GM19397 (cell line): ENCODE data around the gene DTD2.

Source experiments
- ATAC-seq: cut with Tn5 transposase; IDR thresholded peaks from one replicate; pipeline ENCODE4 v1.9.1; 2021; ENCODE audit warnings: mild to moderate bottlenecking, moderate library complexity; ENCODE audit not compliant: unreplicated experiment

DTD2 gene

DNA sequence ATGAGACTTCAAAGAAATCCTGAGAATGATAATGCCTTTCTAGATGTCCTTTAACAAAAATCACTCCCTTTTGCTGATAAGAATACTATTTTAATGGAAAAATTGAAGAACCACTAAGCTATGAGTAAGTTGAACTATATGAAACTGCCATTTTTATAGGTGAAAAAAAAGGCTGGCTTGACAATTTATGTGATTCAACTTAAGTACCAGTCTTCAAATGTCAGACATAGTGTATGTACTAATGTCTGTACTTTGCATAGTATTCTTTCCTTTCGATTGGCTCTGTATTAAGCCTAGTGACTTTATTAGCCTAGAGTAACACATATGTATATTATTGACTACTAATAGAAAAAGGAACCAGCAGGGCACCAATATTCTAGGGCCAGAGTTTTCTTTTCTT lies 48.9 kb downstream of the DTD2 start:
- ATAC-seq: no peak

DNA sequence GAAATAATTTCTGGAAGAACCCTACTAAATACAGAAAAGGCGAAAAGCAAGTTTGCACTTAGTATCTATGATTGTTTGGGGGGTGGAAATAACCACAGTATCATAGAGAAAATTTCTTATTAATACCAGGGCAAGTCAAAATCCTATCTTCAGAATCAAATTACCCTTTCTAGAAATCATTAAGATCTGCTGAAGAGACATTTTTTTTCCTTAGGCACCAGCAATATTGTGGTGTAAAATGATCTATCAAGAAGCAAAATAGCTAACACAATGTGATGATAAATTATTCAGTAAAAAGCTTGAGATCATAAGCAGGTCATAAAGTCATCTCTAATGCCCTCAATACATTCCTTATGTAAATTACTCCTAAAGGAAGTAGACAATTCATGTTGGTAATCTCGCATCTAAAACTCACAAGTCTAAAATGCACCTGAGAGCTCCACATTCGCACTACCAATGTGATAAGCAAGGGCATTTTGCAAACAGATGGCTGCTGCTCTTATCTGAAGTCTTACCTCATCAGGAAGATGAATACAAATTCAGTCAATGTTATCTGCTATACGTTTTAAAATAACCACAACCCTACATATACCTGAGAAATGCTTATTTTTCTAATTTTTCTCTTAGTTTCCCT lies 51.6 kb downstream of the DTD2 start:
- ATAC-seq: no peak

DNA sequence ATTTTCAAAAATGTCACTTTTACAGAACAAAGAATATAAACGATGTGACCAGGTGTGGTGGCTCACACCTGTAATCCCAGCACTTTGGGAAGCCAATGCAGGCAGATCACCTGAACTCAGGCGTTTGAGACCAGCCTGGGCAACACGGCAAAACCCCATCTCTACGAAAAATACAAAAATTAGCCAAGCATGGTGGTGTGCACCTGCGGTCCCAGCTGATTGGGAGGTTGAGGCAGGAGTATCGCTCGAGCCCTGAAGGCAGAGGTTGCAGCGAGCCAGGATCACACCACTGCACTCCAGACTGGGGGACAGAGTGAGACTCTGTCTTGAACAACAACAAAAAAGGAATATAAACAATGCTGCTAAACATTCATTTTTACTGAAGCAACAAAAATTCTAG lies 52.2 kb downstream of the DTD2 start:
- no peak for ATAC-seq

DNA sequence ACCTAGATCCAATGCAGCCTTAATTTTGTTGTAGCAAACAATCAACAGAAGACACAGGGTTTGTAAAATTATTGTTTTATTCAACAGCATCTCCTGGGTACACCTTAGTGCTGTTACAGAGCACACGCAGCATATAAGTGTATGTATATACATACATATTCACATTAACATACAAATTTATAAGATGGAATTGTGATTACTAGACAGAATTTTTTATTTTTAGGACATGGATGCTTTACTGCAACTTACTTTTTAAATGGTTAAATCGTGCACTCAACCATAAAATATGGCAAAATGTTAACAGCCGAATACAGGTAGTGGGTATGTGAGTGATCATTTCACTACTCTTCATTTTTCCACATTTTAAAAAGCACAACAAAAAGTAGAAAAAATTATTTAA lies 53.6 kb downstream of the DTD2 start:
- ATAC-seq: no peak

DNA sequence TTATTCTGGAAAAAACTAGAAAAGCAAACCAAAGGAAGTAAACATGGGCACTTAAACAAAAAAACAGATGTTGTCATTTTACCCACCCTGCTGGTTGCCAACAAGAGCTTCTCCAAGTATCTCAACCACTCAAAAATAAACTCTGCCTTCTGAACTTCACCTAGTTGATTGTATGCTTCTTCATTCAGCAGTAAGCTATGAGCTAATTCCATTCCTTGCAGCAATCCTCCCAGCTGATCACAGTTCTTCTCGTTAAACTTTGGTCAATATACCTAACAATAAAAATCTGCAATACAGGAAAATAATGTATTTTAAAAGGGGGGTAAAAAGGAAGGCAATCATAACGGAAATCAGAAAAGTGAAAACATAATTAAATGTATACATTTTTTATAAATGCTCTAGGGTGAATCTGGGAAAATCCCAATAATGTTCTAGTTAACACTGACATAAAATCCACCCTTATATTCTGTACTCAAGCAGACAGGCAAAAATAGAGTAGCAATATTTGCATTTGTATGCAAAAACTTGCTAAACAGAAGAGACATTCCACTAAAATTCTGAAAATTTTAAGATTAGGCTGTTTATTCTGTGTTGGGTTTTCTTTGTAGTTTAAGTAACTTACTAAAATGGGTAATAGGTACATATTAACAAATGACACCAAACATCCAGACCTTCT lies 54.4 kb downstream of the DTD2 start:
- no peak for ATAC-seq

DNA sequence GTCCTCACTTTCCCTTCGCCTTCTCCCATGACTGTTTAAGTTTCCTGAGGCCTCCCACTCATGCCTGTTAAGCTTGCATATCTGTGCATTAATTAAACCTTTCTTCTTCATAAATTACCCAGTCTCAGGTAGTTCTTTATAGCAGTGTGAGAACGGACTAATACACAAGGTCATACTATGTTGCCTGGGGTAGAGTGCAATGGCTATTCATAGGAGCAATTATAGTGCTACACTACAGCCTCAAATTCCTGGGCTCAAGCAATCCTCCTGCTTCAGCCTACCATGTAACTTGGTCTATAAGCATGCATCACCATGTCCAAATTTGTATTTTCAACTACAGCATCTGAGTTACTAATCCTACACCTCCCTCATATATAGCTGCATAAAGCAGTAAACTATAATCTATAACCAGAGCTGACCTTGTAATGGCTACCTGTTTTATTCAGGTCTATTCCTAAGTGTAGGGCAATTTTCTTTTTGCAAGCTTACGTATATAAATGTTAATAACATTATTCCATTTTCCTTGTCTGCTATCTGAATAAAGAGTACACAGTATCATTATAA lies 55.9 kb downstream of the DTD2 start:
- ATAC-seq: no peak

DNA sequence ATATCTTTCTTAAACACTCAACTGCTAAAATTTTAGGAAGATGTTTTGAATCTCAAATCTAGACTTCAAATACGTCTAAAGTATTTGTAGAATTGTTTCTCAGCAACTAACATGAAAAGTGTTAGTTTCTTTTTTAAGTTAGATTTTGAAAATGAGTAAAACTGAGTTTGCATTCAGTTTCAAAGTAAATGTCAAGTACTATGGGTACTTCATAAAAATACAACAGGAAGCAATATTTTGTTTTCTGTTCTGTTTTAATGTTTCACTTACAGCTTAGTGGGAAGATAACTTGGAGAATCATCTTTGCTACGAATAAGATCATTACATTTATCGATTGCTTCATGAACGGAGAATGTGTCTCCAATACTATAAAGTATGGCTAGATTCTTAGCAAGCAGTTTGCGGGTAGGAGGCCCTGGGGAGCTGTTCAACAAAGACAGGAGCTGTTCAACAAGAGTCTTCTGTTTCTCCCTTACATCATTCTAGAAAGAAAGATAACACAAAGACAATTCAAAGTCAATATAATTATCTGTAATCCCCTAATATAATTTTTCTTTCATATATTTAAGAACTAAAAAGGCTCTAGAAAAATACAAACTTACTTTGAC lies 57.2 kb downstream of the DTD2 start:
- no peak for ATAC-seq
